ENCODE measurements around the gene AGAP1. TPM values are rescaled to one million over a fixed set of nuclear protein-coding genes. Genes with fewer than 3 reads are reported as not detected.
A peak's percentile ranks its signal among the peaks of the same experiment; 100 is the strongest.

AGAP1 gene
- total RNA-seq, 1 donor from 2014 or later = 44.0 TPM

DNA sequence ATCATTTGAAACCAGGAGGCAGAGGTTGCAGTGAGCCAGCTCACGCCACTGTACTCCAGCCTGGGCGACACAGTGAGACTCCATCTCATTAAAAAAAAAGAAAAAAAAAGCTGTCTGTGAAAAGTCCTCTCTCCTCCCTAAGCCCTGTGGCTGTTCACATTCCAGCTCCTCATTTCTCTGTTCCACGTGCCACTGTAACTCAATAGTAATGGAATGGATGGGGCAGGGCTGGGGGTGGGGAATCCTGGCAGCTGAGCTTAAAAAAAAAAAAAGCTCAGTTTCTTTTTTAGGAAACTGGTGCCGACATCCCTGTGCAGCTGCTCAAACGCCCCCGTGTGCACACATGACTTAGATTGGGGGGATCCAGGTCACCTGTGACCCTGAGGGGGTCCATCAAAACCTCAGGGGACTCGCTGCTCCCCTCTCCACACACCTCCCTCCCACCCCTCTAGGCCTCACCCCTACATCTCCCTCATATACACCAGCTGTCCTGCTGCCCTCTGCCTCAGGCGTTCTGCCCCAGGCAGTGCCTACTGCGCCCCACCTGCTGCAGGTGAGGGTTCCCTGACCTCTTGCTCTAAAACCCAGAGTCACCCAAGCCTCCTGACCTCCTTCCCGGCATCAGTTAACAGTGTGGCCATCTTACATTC lies 255.4 kb downstream of the AGAP1 start:
- DNase-seq (ENCODE audit: low spot score in 2 of 2, unreplicated experiment in 2 of 2) = no peak
- peak overlapping the region; percentile 12 for H3K27ac Mint-ChIP-seq

DNA sequence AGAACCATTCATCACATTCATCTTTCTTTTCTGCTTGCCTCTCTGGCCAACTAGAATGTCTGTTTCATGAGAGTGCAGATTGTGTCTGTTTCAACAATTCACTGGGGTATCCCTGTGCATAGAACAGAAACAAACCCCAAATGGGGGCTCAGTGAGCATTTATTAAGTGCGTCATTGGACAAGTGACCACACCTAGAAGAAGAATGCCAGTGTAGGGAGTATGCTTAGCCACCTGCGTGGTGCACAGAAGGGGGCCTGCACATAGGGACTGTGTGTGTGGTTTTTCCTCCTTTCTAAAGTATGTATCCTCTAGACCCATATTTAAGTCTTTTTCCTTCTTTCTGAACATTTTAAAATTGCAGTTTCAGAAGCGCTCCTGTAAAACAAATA lies 255.9 kb downstream of the AGAP1 start:
- H3K4me3 Mint-ChIP-seq = no peak overlapping the region
- peaks cover 5% of the 10 kb centered on the region for H3K36me3 Mint-ChIP-seq
- no peak overlapping the region for H3K27ac Mint-ChIP-seq

More for the DNA sequence above, 255.4 kb downstream of the AGAP1 start:
- H3K36me3 Mint-ChIP-seq = peaks cover 8% of the 10 kb centered on the region
- H3K4me3 Mint-ChIP-seq = no peak overlapping the region
- no peaks in the 10 kb centered on the region for H3K9me3 Mint-ChIP-seq
- H3K27me3 Mint-ChIP-seq (ENCODE audit: low read depth) = no peaks in the 10 kb centered on the region
- TF ChIP-seq, protein P1, sequence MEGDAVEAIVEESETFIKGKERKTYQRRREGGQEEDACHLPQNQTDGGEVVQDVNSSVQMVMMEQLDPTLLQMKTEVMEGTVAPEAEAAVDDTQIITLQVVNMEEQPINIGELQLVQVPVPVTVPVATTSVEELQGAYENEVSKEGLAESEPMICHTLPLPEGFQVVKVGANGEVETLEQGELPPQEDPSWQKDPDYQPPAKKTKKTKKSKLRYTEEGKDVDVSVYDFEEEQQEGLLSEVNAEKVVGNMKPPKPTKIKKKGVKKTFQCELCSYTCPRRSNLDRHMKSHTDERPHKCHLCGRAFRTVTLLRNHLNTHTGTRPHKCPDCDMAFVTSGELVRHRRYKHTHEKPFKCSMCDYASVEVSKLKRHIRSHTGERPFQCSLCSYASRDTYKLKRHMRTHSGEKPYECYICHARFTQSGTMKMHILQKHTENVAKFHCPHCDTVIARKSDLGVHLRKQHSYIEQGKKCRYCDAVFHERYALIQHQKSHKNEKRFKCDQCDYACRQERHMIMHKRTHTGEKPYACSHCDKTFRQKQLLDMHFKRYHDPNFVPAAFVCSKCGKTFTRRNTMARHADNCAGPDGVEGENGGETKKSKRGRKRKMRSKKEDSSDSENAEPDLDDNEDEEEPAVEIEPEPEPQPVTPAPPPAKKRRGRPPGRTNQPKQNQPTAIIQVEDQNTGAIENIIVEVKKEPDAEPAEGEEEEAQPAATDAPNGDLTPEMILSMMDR (IDR thresholded peaks at IDR 0.05; ENCODE audit: unreplicated experiment) = no peak
- H3K4me1 Mint-ChIP-seq = peaks cover 5% of the 10 kb centered on the region

DNA sequence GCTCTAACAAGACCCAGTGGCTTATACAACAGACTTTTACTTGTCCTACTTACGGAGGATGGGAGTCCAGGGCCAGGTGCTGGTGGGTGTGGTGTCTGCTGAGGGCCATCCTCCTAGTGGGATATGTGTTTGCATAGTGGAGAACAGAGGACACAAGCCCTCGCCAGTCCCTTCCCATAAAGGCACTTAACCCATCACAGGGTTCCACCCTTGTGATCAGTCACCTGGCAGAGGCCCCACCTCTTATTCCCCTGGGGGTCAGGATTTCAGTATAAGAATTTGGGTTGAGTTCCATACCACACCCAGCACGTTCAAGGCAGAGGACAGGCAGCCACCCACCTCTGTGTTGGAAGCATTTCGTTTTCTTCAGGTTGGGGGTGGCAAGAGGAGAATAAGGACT lies 259.0 kb downstream of the AGAP1 start:
- Mint-ChIP-seq H3K27ac (no peak overlapping the region), H3K36me3 (peaks cover 1% of the 10 kb centered on the region), H3K27me3 (ENCODE audit: low read depth) (no peaks in the 10 kb centered on the region), H3K4me1 (peaks cover 14% of the 10 kb centered on the region), H3K9me3 (no peaks in the 10 kb centered on the region), H3K4me3 (no peak overlapping the region)
- DNase-seq (ENCODE audit: low spot score in 2 of 2, unreplicated experiment in 2 of 2) = no peak
- TF ChIP-seq, protein P1 (IDR thresholded peaks at IDR 0.05; ENCODE audit: unreplicated experiment) = no peak

More for the DNA sequence above, 255.9 kb downstream of the AGAP1 start:
- TF ChIP-seq, protein P1 (IDR thresholded peaks at IDR 0.05; ENCODE audit: unreplicated experiment) = no peak
- H3K4me1 Mint-ChIP-seq = peaks cover 10% of the 10 kb centered on the region
- no peaks in the 10 kb centered on the region for H3K27me3 Mint-ChIP-seq (ENCODE audit: low read depth)
- DNase-seq (ENCODE audit: low spot score in 2 of 2, unreplicated experiment in 2 of 2) = no peak
- no peaks in the 10 kb centered on the region for H3K9me3 Mint-ChIP-seq

- DNase-seq (ENCODE audit: low spot score in 2 of 2, unreplicated experiment in 2 of 2) = no peak
- TF ChIP-seq, protein P1 (IDR thresholded peaks at IDR 0.05; ENCODE audit: unreplicated experiment) = no peak
- Mint-ChIP-seq H3K4me3 (no peak overlapping the region), H3K4me1 (peaks cover 12% of the 10 kb centered on the region), H3K36me3 (peaks cover 3% of the 10 kb centered on the region), H3K27ac (no peak overlapping the region), H3K27me3 (ENCODE audit: low read depth) (no peaks in the 10 kb centered on the region), H3K9me3 (no peaks in the 10 kb centered on the region)
Measured at GRCh38 chr2:235754357-235755207, 260.7 kb downstream of the AGAP1 start.

- H3K27ac Mint-ChIP-seq = no peak overlapping the region
- TF ChIP-seq, protein P1 (IDR thresholded peaks at IDR 0.05; ENCODE audit: unreplicated experiment) = no peak
- peaks cover 10% of the 10 kb centered on the region for H3K4me1 Mint-ChIP-seq
- no peaks in the 10 kb centered on the region for H3K9me3 Mint-ChIP-seq
- no peak overlapping the region for H3K4me3 Mint-ChIP-seq
- no peak for DNase-seq (ENCODE audit: low spot score in 2 of 2, unreplicated experiment in 2 of 2)
- peaks cover 3% of the 10 kb centered on the region for H3K36me3 Mint-ChIP-seq
- no peaks in the 10 kb centered on the region for H3K27me3 Mint-ChIP-seq (ENCODE audit: low read depth)
Measured at GRCh38 chr2:235756491-235756890, 262.6 kb downstream of the AGAP1 start.

Measured in mesothelial cell of epicardium (in vitro differentiated cells).